Uterus (tissue), 2 donors: ENCODE data around the gene FXYD4.

ENCODE experiments used
- POLR2A ChIP-seq, 2 donors: fragments of 450-650 bp; IDR thresholded peaks; one replicate each; pipeline ENCODE4 v1.6.1; 2016; ENCODE audit warnings: antibody characterized with exemption in 2 of 2, mild to moderate bottlenecking in 1 of 2, moderate library complexity in 1 of 2
- TF ChIP-seq, protein P1 (sequence below), 4 experiments: fragments of 200-600 bp in 2 of 4; fragments of 450-650 bp in 2 of 4; sonication (generic) in 2 of 4; IDR thresholded peaks; one replicate each; pipeline ENCODE4 v1.5.1; 2016 to 2019; ENCODE audit warnings: antibody characterized with exemption in 4 of 4, mild to moderate bottlenecking in 2 of 4, moderate library complexity in 1 of 4

DNA sequence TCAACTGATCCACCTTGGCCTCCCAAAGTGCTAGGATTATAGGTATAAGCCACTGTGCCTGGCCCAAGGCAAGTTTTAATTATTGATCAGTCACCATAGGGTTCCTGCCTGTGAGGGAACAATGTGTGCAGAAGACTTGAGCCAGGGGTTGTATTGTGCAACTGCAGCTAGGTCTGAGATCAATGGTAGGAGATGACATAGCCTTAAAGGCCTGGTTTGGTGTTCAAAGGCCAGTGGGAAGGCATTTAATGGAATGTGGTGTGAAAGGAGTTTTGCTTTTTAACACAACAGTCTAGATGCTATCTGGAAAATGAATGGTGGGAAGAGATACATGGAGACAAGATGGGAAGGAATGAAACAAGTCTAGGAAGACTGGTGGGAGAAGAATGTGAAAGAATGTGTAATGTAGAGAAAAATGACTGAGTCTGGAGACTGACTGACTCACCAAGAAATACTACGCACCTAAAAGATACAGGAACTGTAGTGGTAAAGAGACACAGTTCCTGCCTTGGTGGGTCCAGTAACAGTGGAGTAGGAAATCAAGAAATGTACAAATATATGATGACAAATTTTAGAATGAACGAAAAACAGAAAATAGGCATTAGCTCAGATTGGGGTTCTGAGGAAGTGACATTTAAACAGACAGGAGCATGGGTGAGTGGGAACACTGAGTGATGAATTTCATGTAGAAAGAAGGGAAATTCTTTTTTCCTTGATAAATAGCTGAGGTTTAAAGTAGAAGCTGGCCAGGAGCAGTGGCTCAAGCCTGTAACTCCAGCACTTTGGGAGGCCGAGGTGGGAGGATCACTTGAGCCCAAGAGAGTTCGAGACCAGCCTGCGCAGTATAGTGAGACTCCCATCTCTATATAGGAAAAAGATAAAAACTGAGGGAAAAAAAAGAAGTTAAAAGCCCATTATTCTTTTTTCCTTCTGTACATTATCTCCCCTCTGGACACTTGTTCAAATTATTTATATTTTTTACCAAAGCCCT, 28.2 kb downstream of the FXYD4 start:
- TF ChIP-seq, protein P1, sequence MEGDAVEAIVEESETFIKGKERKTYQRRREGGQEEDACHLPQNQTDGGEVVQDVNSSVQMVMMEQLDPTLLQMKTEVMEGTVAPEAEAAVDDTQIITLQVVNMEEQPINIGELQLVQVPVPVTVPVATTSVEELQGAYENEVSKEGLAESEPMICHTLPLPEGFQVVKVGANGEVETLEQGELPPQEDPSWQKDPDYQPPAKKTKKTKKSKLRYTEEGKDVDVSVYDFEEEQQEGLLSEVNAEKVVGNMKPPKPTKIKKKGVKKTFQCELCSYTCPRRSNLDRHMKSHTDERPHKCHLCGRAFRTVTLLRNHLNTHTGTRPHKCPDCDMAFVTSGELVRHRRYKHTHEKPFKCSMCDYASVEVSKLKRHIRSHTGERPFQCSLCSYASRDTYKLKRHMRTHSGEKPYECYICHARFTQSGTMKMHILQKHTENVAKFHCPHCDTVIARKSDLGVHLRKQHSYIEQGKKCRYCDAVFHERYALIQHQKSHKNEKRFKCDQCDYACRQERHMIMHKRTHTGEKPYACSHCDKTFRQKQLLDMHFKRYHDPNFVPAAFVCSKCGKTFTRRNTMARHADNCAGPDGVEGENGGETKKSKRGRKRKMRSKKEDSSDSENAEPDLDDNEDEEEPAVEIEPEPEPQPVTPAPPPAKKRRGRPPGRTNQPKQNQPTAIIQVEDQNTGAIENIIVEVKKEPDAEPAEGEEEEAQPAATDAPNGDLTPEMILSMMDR (IDR thresholded peaks at IDR 0.05): no peak
- no peak for TF ChIP-seq POLR2A (IDR thresholded peaks at IDR 0.05)
